OCI-LY3 (cell line): ENCODE data around the gene GFI1B.
"Not testable (repeated sequence)": the region's sequence is repeated elsewhere in the genome, so short reads cannot be mapped to it uniquely, and the experiment has no call there.

Experiments
- H2AFZ ChIP-seq: fragments of 200-600, 300-600 bp; shearing (Covaris generic); 2 replicates; pipeline ENCODE4 v1.6.0; 2014; ENCODE audit warnings: antibody characterized with exemption, low read depth, low read length
- H3K27ac ChIP-seq: fragments of 200-600, 300-600 bp; sonication (generic); 2 replicates; pipeline ENCODE4 v1.5.1; 2014; ENCODE audit warnings: mild to moderate bottlenecking, low read length, moderate library complexity, mixed read lengths
- H3K27me3 ChIP-seq: fragments of 200-600, 300-600 bp; sonication (generic); 2 replicates; pipeline ENCODE4 v1.6.1; 2014; ENCODE audit warnings: low read depth, low read length, mixed read lengths
- H3K36me3 ChIP-seq: fragments of 200-600, 300-600 bp; sonication (generic); replicated peaks from 2 replicates; pipeline ENCODE3; 2014; ENCODE audit warnings: low read depth, low read length, mixed read lengths
- H3K4me1 ChIP-seq: fragments of 300-600, 200-600 bp; sonication (generic); 2 replicates; pipeline ENCODE4 v1.6.1; 2014; ENCODE audit warnings: low read length, mixed read lengths
- H3K4me2 ChIP-seq: fragments of 200-600, 300-600 bp; sonication (generic); 2 replicates; pipeline ENCODE4 v1.6.1; 2014; ENCODE audit warnings: low read length, mixed read lengths
- H3K4me3 ChIP-seq: fragments of 300-600, 200-600 bp; sonication (generic); 2 replicates; pipeline ENCODE4 v1.5.1; 2014; ENCODE audit warnings: antibody characterized with exemption, mild to moderate bottlenecking, low read length, moderate library complexity
- H3K79me2 ChIP-seq: fragments of 300-600, 200-600 bp; shearing (Covaris generic); 2 replicates; pipeline ENCODE4 v1.6.1; 2014; ENCODE audit warnings: mild to moderate bottlenecking, low read length, mixed read lengths
- H3K9ac ChIP-seq: fragments of 300-600, 200-600 bp; shearing (Covaris generic); 2 replicates; pipeline ENCODE4 v1.6.0; 2014; ENCODE audit warnings: mild to moderate bottlenecking, low read length, moderate library complexity
- H3K9me3 ChIP-seq: fragments of 200-600, 300-600 bp; shearing (Covaris generic); 2 replicates; pipeline ENCODE4 v1.6.1; 2014; ENCODE audit warnings: low read length, mixed read lengths; ENCODE audit not compliant: insufficient read depth
- H4K20me1 ChIP-seq: fragments of 200-600, 300-600 bp; sonication (generic); 2 replicates; pipeline ENCODE4 v1.6.1; 2016; ENCODE audit warnings: low read length, mixed read lengths; ENCODE audit not compliant: insufficient read depth
- CTCF ChIP-seq: fragments of 200-600, 300-600 bp; sonication (generic); IDR thresholded peaks from 2 replicates; pipeline ENCODE4 v1.5.1; 2014; ENCODE audit warnings: antibody characterized with exemption, low read length, low read depth
- EZH2phosphoT487 ChIP-seq: fragments of 200-600 bp; shearing (Covaris generic); IDR thresholded peaks from 2 replicates; pipeline ENCODE4 v1.6.1; 2018; ENCODE audit warnings: antibody characterized with exemption, mixed run types, low read depth

GFI1B gene

GRCh38 chr9:132995121-132995420 lies 16.6 kb downstream of the GFI1B start:
- Histone ChIP-seq H3K9me3 (no peaks in the 10 kb centered on the region), H4K20me1 (no peaks in the 10 kb centered on the region), H3K9ac (no peak overlapping the region), H3K4me2 (no peak overlapping the region), H3K79me2 (no peaks in the 10 kb centered on the region), H2AFZ (no peak overlapping the region), H3K36me3 (no peaks in the 10 kb centered on the region), H3K27me3 (peaks cover 68% of the 10 kb centered on the region), H3K4me1 (no peaks in the 10 kb centered on the region), H3K27ac (no peak overlapping the region), H3K4me3 (no peak overlapping the region)
- TF ChIP-seq CTCF = no peak
- no peak for TF ChIP-seq EZH2phosphoT487

GRCh38 chr9:132995879-132996278 lies 17.4 kb downstream of the GFI1B start:
- H3K9ac ChIP-seq = no peak overlapping the region
- no peak overlapping the region for H3K4me3 ChIP-seq
- H3K27ac ChIP-seq = no peak overlapping the region
- H3K36me3 ChIP-seq = no peaks in the 10 kb centered on the region
- H3K4me1 ChIP-seq = no peaks in the 10 kb centered on the region
- peaks cover 71% of the 10 kb centered on the region for H3K27me3 ChIP-seq
- H4K20me1 ChIP-seq = no peaks in the 10 kb centered on the region
- no peaks in the 10 kb centered on the region for H3K9me3 ChIP-seq
- no peak overlapping the region for H3K4me2 ChIP-seq
- TF ChIP-seq CTCF (no peak), EZH2phosphoT487 (no peak)
- no peaks in the 10 kb centered on the region for H3K79me2 ChIP-seq
- no peak overlapping the region for H2AFZ ChIP-seq

GRCh38 chr9:132996526-132996925 lies 18.0 kb downstream of the GFI1B start:
- Histone ChIP-seq H3K9me3 (no peaks in the 10 kb centered on the region), H2AFZ (no peak overlapping the region), H3K27me3 (peaks cover 66% of the 10 kb centered on the region), H3K4me2 (no peak overlapping the region), H3K4me3 (no peak overlapping the region), H3K27ac (no peak overlapping the region), H3K4me1 (no peaks in the 10 kb centered on the region), H3K36me3 (no peaks in the 10 kb centered on the region), H3K79me2 (no peaks in the 10 kb centered on the region), H3K9ac (no peak overlapping the region), H4K20me1 (no peaks in the 10 kb centered on the region)
- TF ChIP-seq EZH2phosphoT487 (no peak), CTCF (no peak)

GRCh38 chr9:132997591-132997990 lies 19.1 kb downstream of the GFI1B start:
- TF ChIP-seq EZH2phosphoT487 = no peak
- no peak for TF ChIP-seq CTCF
- Histone ChIP-seq H3K9ac (no peak overlapping the region), H3K27ac (no peak overlapping the region), H2AFZ (no peak overlapping the region), H3K4me3 (no peak overlapping the region), H3K27me3 (peaks cover 61% of the 10 kb centered on the region), H3K4me1 (no peaks in the 10 kb centered on the region), H3K36me3 (no peaks in the 10 kb centered on the region), H3K9me3 (no peaks in the 10 kb centered on the region), H3K4me2 (no peak overlapping the region), H3K79me2 (no peaks in the 10 kb centered on the region), H4K20me1 (no peaks in the 10 kb centered on the region)

- H3K9ac ChIP-seq, H2AFZ ChIP-seq, H3K4me2 ChIP-seq, H3K36me3 ChIP-seq, H3K79me2 ChIP-seq, H3K27ac ChIP-seq, H3K9me3 ChIP-seq, H3K4me1 ChIP-seq, H3K4me3 ChIP-seq, H4K20me1 ChIP-seq: not testable (repeated sequence)
- H3K27me3 ChIP-seq = peaks cover 62% of the 10 kb centered on the region
Measured at GRCh38 chr9:132998221-132998620, 19.7 kb downstream of the GFI1B start.
